NCI-H524 treated with DMSO at 0.1 percent for 48 hours (cell line): Measurements from ENCODE around the gene RBBP6.

ENCODE experiments used
- DNase-seq: peaks from one replicate; lab custom pipeline; 2025; lab: John Stamatoyannopoulos, UW

RBBP6 gene

GRCh38 chr16:24524855-24525677 is 14.3 kb upstream of the RBBP6 start:
- DNase-seq, result no peak

- DNase-seq, result no peak
Observed at GRCh38 chr16:24525970-24526559, 13.3 kb upstream of the RBBP6 start.

- DNase-seq, result no peak
Observed at GRCh38 chr16:24526701-24527495, 12.5 kb upstream of the RBBP6 start.

GRCh38 chr16:24531166-24531565 is 8.2 kb upstream of the RBBP6 start:
- DNase-seq, result no peak

GRCh38 chr16:24534620-24535019 is 4.7 kb upstream of the RBBP6 start:
- DNase-seq, result no peak

GRCh38 chr16:24535827-24536226 is 3.5 kb upstream of the RBBP6 start:
- no peak for DNase-seq

- no peak for DNase-seq
Observed at GRCh38 chr16:24536671-24537070, 2.7 kb upstream of the RBBP6 start.

GRCh38 chr16:24537474-24538337 is 1.7 kb upstream of the RBBP6 start:
- DNase-seq, result no peak

- no peak for DNase-seq
Observed at GRCh38 chr16:24538756-24539294, 541 bp upstream of the RBBP6 start.

GRCh38 chr16:24539850-24540601 is 660 bp downstream of the RBBP6 start:
- DNase-seq, result no peak

GRCh38 chr16:24540602-24541210 is 1.3 kb downstream of the RBBP6 start:
- DNase-seq, result no peak

GRCh38 chr16:24541233-24541933 is 2.0 kb downstream of the RBBP6 start:
- DNase-seq, result no peak

- DNase-seq, result no peak
Observed at GRCh38 chr16:24543949-24544348, 4.6 kb downstream of the RBBP6 start.

GRCh38 chr16:24544640-24545039 is 5.3 kb downstream of the RBBP6 start:
- no peak for DNase-seq

- DNase-seq, result no peak
Observed at GRCh38 chr16:24550295-24550694, 10.9 kb downstream of the RBBP6 start.

GRCh38 chr16:24552705-24553246 is 13.4 kb downstream of the RBBP6 start:
- no peak for DNase-seq

GRCh38 chr16:24553983-24554382 is 14.6 kb downstream of the RBBP6 start:
- DNase-seq, result no peak

- no peak for DNase-seq
Observed at GRCh38 chr16:24555346-24555872, 16.0 kb downstream of the RBBP6 start.

GRCh38 chr16:24562811-24563210 is 23.4 kb downstream of the RBBP6 start:
- DNase-seq, result no peak
